Colon (tissue), 2 donors: Measurements from ENCODE around the gene PRAMEF25.
"Not testable (repeated sequence)": the region's sequence is repeated elsewhere in the genome, so short reads cannot be mapped to it uniquely, and the experiment has no call there.

Experiments used
- FAIRE-seq: peaks from 2 replicates; lab custom pipeline; 2012; peaks lifted over from hg19 to GRCh38; lab: Jason Lieb, UNC
- donor health status: control.
- donor health status: control.

PRAMEF25 gene

GRCh38 chr1:13070474-13070873, at the start of gene PRAMEF25:
PRAMEF25 (plus strand) TSS chr1:13070774; CDS start chr1:13073694, 2,920 bp downstream.
- not testable (repeated sequence) for FAIRE-seq

- not testable (repeated sequence) for FAIRE-seq
These were observed 14.1 kb upstream of the PRAMEF25 start, which contains the start of gene PRAMEF27 for GRCh38 chr1:13056475-13056874. PRAMEF27 (minus strand) TSS chr1:13056575; CDS start chr1:13053659, 2,916 bp downstream.

- not testable (repeated sequence) for FAIRE-seq
These were observed 46.2 kb downstream of the PRAMEF25 start, which contains the start of gene HNRNPCL2 for GRCh38 chr1:13116754-13117153. HNRNPCL2 (minus strand) TSS chr1:13116854; CDS start chr1:13116400, 454 bp downstream.
